MM.1S (cell line): ENCODE data around the gene PITRM1.

Experiments used
- DNase-seq: peaks from one replicate; pipeline ENCODE4 v3.0.0-alpha.2; 2015
- H2AFZ ChIP-seq: fragments of 300-600 bp; sonication (generic); 2 replicates; pipeline ENCODE4 v1.6.0; 2016; ENCODE audit warnings: antibody characterized with exemption, low read length
- H3F3A ChIP-seq: fragments of 300-600 bp; sonication (generic); 2 replicates; pipeline ENCODE4 v1.6.1; 2016; ENCODE audit warnings: mild to moderate bottlenecking, antibody characterized with exemption, low read length, moderate library complexity, mixed read lengths; ENCODE audit not compliant: insufficient read depth
- H3K27ac ChIP-seq: fragments of 300-600 bp; sonication (generic); 2 replicates; pipeline ENCODE4 v1.5.1; 2016; ENCODE audit warnings: mild to moderate bottlenecking, low read length
- H3K27me3 ChIP-seq: fragments of 300-600 bp; sonication (generic); replicated peaks from 2 replicates; pipeline ENCODE4 v1.6.0; 2016; ENCODE audit warnings: low read length; ENCODE audit not compliant: insufficient read depth
- H3K36me3 ChIP-seq: fragments of 300-600 bp; sonication (generic); replicated peaks from 2 replicates; pipeline ENCODE4 v1.6.1; 2016; ENCODE audit warnings: mild to moderate bottlenecking, low read length, mixed read lengths; ENCODE audit not compliant: insufficient read depth
- H3K4me1 ChIP-seq: fragments of 300-600 bp; sonication (generic); 2 replicates; pipeline ENCODE4 v1.6.1; 2016; ENCODE audit warnings: low read length, mixed read lengths
- H3K4me2 ChIP-seq: fragments of 300-600 bp; sonication (generic); 2 replicates; pipeline ENCODE4 v1.6.0; 2016; ENCODE audit warnings: low read depth, low read length
- H3K4me3 ChIP-seq: fragments of 300-600 bp; sonication (generic); 2 replicates; pipeline ENCODE4 v1.5.1; 2016; ENCODE audit warnings: low read length, mixed read lengths
- H3K79me2 ChIP-seq: fragments of 300-600 bp; sonication (generic); 2 replicates; pipeline ENCODE4 v1.6.1; 2016; ENCODE audit warnings: mixed run types, low read length, mixed read lengths
- H3K9ac ChIP-seq: fragments of 300-600 bp; sonication (generic); 2 replicates; pipeline ENCODE4 v1.6.1; 2016; ENCODE audit warnings: low read length, mixed read lengths
- H3K9me2 ChIP-seq: fragments of 300-600 bp; sonication (generic); replicated peaks from 2 replicates; pipeline ENCODE4 v1.6.1; 2016; ENCODE audit warnings: mild to moderate bottlenecking, low read length, mixed read lengths; ENCODE audit not compliant: insufficient read depth
- H3K9me3 ChIP-seq: fragments of 300-600 bp; sonication (generic); replicated peaks from 2 replicates; pipeline ENCODE4 v1.6.1; 2016; ENCODE audit warnings: mild to moderate bottlenecking, low read length, mixed read lengths; ENCODE audit not compliant: insufficient read depth
- H4K20me1 ChIP-seq: fragments of 300-600 bp; sonication (generic); 2 replicates; pipeline ENCODE4 v1.6.1; 2016; ENCODE audit warnings: mild to moderate bottlenecking, low read length, moderate library complexity, mixed read lengths; ENCODE audit not compliant: insufficient read depth
- EZH2 ChIP-seq: fragments of 300-600 bp; sonication (generic); optimal IDR thresholded peaks from 2 replicates; pipeline ENCODE3; 2017; ENCODE audit warnings: low read depth, mild to moderate bottlenecking, antibody characterized with exemption, low read length, mixed read lengths
- EZH2phosphoT487 ChIP-seq: fragments of 300-600 bp; sonication (generic); IDR thresholded peaks from 2 replicates; pipeline ENCODE4 v1.6.1; 2018; ENCODE audit warnings: antibody characterized with exemption, low read length
- TF ChIP-seq, protein P1 (sequence below): fragments of 300-600 bp; sonication (generic); IDR thresholded peaks from 2 replicates; pipeline ENCODE4 v1.5.1; 2016; ENCODE audit warnings: antibody characterized with exemption, low read length, mixed read lengths

The PITRM1 gene

DNA sequence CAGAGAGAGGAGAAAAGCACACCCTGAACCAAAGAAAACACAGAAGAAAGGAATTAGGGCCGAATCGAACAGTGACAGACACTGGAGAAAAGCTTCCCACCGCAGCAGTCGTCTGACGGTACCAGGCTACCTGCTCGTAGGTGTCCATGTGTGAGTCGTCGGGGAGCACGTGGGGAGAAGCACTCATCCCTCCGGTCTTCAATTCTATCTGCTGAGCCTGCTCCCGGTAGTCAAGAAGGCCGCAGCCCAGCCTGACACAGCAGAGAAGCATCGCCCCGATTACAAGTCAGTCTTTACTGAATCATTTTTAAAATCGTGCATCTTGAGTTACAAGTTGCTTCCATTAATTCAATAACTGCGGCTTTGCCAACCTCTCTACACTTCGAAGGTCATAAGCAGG, 24.5 kb downstream of the PITRM1 start:
- H3K79me2 ChIP-seq, result no peaks in the 10 kb centered on the region
- TF ChIP-seq, protein P1, sequence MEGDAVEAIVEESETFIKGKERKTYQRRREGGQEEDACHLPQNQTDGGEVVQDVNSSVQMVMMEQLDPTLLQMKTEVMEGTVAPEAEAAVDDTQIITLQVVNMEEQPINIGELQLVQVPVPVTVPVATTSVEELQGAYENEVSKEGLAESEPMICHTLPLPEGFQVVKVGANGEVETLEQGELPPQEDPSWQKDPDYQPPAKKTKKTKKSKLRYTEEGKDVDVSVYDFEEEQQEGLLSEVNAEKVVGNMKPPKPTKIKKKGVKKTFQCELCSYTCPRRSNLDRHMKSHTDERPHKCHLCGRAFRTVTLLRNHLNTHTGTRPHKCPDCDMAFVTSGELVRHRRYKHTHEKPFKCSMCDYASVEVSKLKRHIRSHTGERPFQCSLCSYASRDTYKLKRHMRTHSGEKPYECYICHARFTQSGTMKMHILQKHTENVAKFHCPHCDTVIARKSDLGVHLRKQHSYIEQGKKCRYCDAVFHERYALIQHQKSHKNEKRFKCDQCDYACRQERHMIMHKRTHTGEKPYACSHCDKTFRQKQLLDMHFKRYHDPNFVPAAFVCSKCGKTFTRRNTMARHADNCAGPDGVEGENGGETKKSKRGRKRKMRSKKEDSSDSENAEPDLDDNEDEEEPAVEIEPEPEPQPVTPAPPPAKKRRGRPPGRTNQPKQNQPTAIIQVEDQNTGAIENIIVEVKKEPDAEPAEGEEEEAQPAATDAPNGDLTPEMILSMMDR, result no peak
- no peak for TF ChIP-seq EZH2phosphoT487
- no peak for TF ChIP-seq EZH2
- no peak for DNase-seq
- no peak overlapping the region for H2AFZ ChIP-seq
- no peak overlapping the region for H3K9ac ChIP-seq
- H3K9me3 ChIP-seq, result no peaks in the 10 kb centered on the region
- H3K4me2 ChIP-seq, result no peak overlapping the region
- H3K4me3 ChIP-seq, result no peak overlapping the region
- no peaks in the 10 kb centered on the region for H3K4me1 ChIP-seq
- no peaks in the 10 kb centered on the region; the same call in none of the 2 replicates for H3K36me3 ChIP-seq
- no peaks in the 10 kb centered on the region for H4K20me1 ChIP-seq
- no peaks in the 10 kb centered on the region for H3K9me2 ChIP-seq
- no peaks in the 10 kb centered on the region for H3K27me3 ChIP-seq
- no peak overlapping the region for H3K27ac ChIP-seq
- no peaks in the 10 kb centered on the region for H3F3A ChIP-seq

DNA sequence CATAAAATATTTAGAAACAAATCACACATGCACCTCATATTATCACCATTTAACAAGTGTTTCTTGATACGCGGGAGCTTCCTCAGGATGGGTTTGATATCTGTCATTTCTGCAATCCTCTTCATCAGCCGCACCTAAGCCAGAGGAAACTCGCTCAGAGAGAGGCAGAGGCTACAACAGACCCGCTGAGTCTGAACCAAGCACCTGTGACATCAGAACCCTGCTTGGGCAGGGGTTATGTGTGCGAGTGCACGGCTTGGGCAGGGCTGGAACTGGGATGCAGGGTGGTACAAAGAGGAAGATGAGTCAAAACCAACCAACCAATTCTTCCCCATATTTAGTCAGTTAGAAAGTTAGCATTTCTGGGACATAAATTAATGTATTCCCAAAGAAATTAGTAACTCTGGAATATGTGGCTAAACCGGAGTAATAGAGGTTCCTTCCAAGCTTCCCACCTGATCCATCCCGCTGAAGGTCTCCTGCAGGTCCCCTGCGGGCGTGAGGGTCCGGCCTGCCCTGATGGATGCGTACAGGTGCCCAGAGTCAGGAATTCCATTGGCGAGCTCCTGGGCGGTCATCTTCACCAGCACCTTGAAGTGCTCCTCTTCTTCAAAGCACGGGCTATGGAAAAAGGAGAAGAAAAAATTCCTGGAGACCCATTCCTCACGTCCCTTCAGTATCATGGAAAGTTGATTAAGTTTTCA, 25.3 kb downstream of the PITRM1 start:
- no peak overlapping the region for H3K9ac ChIP-seq
- no peaks in the 10 kb centered on the region for H3K9me2 ChIP-seq
- H3F3A ChIP-seq, result no peaks in the 10 kb centered on the region
- H3K36me3 ChIP-seq, result no peaks in the 10 kb centered on the region; the same call in none of the 2 replicates
- H4K20me1 ChIP-seq, result no peaks in the 10 kb centered on the region
- no peak overlapping the region for H3K4me2 ChIP-seq
- no peak overlapping the region for H3K4me3 ChIP-seq
- H3K27ac ChIP-seq, result no peak overlapping the region
- no peaks in the 10 kb centered on the region for H3K4me1 ChIP-seq
- TF ChIP-seq, protein P1, result no peak
- TF ChIP-seq EZH2 (no peak), EZH2phosphoT487 (no peak)
- DNase-seq, result no peak
- no peak overlapping the region for H2AFZ ChIP-seq
- no peaks in the 10 kb centered on the region for H3K79me2 ChIP-seq
- H3K27me3 ChIP-seq, result no peaks in the 10 kb centered on the region
- no peaks in the 10 kb centered on the region for H3K9me3 ChIP-seq

DNA sequence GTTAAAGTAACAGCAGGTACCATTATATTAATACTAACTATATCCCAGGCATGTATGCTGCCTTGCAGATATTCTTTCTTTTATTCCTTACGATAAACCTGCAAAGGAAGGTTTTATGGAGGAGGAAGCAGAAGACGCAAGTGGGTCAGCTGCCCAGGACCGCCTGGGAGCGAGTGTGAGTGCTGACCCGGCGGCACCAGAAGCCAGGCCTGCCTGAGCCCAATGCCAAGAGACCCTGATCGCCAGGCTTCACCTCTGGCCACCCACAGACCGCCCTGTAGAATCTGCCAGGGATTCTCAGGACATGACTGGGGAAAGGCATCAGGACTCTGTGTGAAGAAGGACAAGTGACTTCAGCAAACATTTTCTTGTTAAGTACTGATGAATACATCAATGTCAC, 26.3 kb downstream of the PITRM1 start:
- Histone ChIP-seq H3F3A (no peaks in the 10 kb centered on the region), H3K27me3 (no peaks in the 10 kb centered on the region), H3K4me1 (no peaks in the 10 kb centered on the region), H3K9ac (no peak overlapping the region), H3K79me2 (no peaks in the 10 kb centered on the region), H3K9me3 (no peaks in the 10 kb centered on the region), H2AFZ (no peak overlapping the region), H3K4me3 (no peak overlapping the region), H3K4me2 (no peak overlapping the region), H3K9me2 (no peaks in the 10 kb centered on the region), H3K27ac (no peak overlapping the region), H4K20me1 (no peaks in the 10 kb centered on the region), H3K36me3 (no peaks in the 10 kb centered on the region; the same call in none of the 2 replicates)
- DNase-seq, result no peak
- TF ChIP-seq, protein P1, result no peak
- TF ChIP-seq EZH2phosphoT487 (no peak), EZH2 (no peak)
